ENCODE results near the gene SEC16A.

- TF ChIP-seq, protein P1, sequence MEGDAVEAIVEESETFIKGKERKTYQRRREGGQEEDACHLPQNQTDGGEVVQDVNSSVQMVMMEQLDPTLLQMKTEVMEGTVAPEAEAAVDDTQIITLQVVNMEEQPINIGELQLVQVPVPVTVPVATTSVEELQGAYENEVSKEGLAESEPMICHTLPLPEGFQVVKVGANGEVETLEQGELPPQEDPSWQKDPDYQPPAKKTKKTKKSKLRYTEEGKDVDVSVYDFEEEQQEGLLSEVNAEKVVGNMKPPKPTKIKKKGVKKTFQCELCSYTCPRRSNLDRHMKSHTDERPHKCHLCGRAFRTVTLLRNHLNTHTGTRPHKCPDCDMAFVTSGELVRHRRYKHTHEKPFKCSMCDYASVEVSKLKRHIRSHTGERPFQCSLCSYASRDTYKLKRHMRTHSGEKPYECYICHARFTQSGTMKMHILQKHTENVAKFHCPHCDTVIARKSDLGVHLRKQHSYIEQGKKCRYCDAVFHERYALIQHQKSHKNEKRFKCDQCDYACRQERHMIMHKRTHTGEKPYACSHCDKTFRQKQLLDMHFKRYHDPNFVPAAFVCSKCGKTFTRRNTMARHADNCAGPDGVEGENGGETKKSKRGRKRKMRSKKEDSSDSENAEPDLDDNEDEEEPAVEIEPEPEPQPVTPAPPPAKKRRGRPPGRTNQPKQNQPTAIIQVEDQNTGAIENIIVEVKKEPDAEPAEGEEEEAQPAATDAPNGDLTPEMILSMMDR (conservative IDR thresholded peaks at IDR 0.05 in 1 of 2, IDR thresholded peaks at IDR 0.05 in 1 of 2; ENCODE audit: extremely low read depth in 1 of 2, insufficient read depth in 1 of 2, low read depth in 1 of 2, low read length in 2 of 2): no peak
- no peak for TF ChIP-seq EZH2 (IDR thresholded peaks at IDR 0.05; ENCODE audit: borderline replicate concordance, low read length)
Measured at GRCh38 chr9:136441191-136441680, 41.6 kb downstream of the SEC16A start.
